GM11168 (cell line): Measurements from ENCODE around the gene SHC2.
"Not testable (repeated sequence)": the region's sequence is repeated elsewhere in the genome, so short reads cannot be mapped to it uniquely, and the experiment has no call there.

Experiments
- in situ Hi-C: fragments of 300-500 bp; cut with MboI; formaldehyde crosslinking; loops from one replicate; pipeline ENCODE4 v1.12.0; 2022; ENCODE audit warnings: low sequenced_read_pairs; ENCODE audit not compliant: unreplicated experiment

The SHC2 gene

DNA sequence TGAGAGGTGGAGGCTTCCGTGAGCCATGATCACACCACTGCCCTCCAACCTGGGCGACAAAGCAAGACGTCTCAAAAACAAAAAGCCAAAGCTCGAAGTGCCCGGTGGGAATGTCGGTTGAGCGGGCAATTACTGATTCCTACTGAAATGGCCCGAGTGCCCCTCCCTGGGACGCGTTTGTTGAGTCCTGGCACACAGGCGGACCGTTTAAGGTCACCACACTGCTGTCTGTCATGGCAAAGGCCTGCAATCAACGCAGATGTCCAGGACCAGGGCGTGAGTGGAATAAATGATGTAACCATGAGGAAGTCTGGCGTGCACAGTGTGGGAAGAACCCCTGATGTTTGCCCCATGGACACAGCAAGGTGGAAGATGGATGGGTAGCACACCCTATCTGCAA, 32.7 kb downstream of the SHC2 start:
- in situ Hi-C loops = no loop called here

DNA sequence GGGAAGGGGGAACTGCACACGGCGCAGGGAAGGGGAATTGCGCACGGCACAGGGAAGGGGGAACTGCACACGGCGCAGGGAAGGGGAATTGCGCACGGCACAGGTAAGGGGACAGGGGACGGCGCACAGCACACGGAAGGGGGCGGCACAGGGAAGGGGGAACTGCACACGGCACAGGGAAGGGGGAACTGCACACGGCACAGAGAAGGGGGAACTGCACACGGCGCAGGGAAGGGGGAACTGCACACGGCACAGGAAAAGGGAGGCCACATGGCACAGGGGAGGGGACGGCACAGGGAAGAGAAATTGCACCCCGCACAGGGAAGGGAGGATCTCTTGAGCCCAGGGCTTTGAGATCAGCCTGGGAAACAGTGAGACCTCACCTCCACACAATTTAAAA, 33.2 kb downstream of the SHC2 start:
- in situ Hi-C loops = not testable (repeated sequence)

DNA sequence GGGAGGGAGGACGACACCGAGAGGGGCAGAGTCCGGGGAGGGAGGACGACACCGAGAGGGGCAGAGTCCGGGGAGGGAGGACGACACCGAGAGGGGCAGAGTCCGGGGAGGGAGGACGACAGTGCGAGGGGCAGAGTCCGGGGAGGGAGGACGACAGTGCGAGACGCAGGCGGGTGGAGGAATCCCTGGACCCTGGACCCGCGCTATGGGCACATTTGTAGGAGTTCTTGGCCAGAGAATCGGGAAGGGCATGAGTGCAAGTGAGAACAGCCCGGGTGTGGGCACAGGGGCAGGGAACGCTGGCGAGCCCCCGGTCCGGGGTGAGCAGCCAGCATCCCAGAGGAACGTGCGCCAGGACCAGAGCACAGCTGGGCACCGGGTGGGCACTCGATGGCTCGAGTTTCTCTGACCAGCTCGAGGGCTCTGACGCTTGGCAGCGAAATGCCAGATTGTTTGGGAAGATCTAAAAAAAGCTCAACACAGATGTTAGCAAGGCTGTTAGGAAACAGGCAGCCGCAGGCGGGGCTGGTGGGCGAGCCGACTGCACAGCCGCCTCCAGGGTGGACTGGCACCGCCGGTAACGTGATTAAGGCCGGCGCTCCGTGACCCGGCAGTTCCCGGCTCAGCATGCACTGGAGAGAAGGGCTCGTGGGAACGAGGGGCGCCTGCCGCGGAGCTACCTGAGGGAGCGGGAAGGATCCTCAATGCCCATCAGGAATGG, 33.9 kb downstream of the SHC2 start:
- in situ Hi-C loops = no loop called here

DNA sequence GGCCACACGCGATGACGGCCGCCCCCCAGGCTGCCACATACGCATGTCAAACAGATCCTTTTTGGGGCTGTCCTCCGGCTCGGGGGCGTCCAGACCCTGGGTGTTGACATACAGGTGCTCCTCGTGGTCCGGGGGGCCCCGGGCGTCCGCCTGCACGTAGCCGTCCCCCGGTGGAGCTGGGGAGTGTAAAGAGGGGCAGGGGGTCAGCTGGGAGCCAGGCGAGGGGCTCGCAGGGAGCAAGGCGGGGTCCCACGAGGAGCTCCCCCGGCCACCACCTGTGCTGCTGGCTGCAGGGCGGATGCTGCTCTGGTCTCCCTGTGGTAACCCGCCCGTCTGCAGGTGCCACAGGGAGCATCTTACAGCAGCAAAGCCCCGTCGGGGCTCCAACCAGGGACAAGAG, 35.8 kb downstream of the SHC2 start:
- in situ Hi-C loops = no loop called here

DNA sequence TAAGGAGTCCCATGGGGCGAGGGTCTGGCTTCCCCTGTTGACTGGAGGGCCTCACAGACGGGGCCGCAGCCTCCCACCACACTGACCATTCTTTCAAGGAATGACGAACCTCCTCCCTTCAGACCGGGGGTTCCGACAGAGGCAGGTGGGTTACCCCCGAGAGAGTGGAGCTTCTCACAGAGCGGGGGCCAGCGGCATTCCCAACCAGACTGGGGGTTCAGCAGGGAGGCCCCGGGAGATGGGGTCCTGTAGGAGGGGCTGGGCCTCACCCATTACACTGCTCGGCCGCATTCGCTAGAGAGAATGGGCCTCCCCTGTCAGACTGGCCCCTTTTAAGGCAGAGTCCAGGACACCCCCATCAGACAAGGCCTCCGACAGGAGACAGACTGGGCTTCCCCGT, 36.3 kb downstream of the SHC2 start:
- in situ Hi-C loops = no loop called here

DNA sequence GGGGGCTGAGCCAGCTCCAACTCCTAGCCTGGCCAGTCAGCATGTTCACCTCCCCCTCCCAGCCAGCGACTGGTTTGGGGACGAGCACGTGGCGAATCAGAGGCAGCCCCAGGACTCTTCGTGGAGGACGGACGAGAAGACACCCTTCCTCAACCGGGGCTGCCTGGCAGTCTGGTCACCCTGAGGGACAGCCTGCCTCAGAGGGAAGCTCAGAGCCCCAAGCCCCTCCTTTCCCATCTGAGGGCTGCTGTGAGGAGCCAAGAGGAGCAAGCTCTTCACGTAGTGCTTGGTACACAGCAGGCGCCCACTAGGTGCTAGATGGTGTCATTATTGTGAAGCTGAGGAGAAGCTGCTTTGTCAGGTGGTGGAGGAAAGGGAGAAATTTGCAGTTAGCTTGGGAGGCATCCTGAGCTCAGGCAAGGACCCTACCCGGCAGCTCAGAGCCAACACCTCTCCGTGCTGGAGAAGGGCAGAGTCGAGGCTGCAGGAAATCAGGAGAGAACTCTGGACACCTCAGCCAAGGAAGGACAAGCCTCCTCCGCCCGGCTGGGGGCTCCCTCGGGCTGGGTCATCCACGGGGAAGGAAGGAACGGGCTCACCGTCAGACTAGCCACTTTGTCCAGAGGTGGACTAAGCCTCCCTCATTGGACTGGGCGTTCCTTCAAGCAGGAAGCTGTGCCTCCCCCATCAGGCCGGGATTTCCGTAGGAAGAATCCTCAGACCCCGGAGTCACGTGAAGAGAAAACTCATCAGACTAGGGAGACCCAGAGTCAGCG, 37.0 kb downstream of the SHC2 start:
- in situ Hi-C loops = no loop called here

DNA sequence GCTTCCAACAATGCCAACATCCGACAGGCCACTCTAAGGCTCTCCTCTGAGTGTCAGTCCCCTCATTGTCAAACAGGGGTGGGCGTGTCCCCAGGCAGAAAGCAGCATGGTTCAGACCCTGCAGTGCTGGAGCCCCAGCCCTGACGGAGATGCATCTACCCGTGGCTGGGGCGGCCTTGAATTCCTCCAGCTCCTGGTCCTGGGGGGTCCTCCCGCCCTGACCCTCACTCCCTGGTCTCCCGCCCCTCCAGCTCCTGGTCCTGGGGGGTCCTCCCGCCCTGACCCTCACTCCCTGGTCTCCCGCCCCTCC, 38.0 kb downstream of the SHC2 start:
- in situ Hi-C loops = not testable (repeated sequence)

DNA sequence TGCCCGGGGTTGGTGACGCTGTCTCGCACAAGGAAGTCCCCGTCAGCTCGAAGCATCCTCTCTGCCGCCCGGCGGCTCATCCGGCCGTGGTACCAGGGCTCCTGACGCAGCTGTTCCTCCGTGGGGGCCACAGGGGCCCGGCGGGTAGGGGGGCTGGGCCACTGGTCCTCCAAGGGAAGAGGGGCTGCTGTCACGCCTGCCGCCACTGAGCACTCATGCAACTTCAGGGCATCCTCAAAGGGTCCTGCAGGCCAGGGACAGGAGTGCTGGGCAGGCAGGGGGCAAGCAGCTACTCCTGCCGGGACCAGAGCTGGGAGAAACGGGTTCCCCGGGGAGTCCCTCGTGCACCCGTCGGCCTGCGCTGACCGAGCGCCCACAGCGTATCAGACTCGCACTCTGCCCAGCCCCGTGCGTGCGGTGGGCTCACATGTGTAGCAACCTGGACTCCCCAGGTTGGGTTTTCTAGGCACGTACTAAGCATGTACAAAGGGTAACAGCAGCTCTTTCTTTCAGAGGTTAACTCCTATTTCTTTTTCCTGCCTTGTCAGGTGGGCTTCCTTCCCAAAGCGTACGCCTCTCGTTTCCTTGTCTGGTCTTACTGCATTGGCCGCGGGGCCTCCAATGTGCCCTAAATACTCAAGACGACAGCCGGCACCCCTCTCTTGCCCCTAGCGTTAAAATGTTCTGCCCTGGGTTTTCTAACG, 38.5 kb downstream of the SHC2 start:
- in situ Hi-C loops = no loop called here

DNA sequence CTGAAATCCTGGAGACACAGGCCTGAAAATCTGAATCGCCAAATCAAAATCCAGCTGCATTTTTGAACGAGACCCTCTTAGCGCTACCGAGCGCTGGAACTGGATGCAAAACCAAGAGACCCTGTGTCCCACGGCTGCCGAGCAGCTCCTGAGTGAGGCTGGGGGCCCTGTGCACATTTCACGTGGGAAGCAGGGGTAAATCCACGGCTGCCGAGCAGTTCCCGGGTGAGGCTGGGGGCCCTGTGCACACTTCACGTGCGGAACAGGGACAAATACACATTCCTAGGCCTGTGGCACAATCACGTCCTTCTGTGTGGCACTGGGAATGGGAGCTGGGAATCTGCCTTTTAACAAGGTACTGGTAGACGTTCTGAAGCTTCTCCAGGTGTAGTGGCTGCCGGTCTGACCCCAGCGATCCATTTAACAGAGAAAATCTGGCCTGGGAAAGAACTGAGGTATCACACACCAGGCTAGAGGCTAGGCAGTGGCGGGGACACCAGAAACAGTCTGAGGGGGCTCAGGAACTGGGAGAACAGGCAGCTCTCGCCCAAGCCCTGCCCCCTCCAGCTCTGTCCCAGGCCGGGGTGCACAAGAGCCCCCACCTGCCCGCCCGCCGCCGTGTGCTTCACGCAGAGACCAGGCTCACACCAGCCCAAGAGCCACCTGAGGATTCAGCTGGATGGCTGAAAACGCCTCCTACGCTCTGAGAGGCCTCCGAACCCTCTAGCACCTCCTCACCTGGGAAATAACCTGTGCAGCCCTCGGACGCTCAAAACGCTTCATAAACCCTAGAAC, 40.9 kb downstream of the SHC2 start:
- in situ Hi-C loops = no loop called here

DNA sequence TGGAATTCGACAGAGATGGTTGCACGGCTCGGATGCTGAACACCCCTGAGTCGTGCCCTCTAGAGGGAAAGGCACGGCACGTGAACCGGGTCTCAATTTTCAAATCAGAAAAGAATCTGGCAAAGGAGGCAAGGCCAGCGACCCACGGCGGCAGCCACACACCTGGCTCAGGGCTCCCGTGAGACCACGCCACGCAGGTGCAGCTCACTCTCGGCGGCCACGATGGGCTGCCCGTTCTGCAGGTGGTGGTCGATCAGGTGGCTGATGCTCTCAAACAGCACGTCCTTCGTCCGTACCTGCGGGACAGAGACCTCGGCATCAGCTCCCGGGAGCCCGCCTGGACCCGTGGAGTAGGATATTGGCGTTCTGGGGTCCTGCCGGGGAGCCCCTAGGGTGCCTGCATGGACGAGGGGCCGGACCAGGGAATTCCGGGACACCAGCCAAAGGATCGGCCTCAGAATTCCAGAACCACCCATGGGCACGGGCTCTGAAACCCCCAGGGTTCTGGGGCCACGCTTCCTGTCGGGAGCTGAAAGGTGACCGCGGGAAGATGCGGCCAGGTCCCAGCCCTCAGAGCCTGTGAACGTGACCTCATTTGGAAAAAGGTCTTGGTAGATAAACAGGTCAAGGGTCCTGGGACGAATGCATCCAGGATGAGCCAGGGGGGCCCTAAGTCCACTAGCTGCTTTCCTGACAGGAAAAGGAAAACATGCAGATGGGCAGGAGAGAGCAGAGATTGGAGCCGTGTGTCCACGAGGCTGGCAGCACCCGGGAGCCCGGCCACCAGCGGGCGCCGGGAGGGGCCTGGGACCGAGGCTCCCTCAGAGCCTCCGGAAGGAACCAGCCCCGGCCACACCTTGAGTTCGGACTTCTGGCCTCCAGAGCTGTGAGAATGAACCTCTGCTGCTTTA, 41.8 kb downstream of the SHC2 start:
- in situ Hi-C loops = no loop called here

DNA sequence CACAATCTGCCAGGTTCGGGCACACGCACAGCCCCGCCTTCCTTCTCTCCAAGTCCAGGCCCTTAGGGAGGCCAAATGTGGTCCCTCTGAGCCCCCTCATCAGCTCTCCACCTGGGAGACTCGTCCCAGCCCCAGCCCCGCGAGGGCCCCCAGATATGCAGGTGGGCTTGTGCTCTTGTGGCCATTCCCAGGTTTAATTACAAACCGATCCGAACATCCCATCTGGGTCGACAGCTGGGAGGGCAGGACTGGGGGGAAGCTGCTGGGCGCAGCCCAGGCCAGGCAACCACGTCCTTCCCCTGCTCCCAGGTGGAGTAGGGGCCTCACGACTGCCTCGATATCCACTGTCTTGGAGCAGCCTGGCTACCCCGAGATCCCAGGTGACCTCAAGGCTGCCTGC, 44.4 kb downstream of the SHC2 start:
- in situ Hi-C loops = no loop called here

DNA sequence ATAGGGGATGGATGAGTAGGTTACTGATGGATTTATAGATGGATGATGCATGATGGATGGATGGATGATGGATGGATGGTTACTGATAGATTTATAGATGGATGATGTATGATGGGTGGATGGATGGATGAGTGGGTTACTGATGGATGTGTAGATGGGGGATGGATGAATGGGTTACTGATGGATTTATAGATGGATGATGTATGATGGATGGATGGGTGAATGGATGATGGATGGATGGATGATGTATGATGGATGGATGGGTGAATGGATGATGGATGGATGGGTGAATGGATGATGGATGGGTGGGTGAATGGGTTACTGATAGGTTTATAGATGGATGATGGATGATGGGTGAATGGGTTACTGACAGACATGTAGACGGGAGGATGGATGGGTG, 45.5 kb downstream of the SHC2 start:
- in situ Hi-C loops = no loop called here

DNA sequence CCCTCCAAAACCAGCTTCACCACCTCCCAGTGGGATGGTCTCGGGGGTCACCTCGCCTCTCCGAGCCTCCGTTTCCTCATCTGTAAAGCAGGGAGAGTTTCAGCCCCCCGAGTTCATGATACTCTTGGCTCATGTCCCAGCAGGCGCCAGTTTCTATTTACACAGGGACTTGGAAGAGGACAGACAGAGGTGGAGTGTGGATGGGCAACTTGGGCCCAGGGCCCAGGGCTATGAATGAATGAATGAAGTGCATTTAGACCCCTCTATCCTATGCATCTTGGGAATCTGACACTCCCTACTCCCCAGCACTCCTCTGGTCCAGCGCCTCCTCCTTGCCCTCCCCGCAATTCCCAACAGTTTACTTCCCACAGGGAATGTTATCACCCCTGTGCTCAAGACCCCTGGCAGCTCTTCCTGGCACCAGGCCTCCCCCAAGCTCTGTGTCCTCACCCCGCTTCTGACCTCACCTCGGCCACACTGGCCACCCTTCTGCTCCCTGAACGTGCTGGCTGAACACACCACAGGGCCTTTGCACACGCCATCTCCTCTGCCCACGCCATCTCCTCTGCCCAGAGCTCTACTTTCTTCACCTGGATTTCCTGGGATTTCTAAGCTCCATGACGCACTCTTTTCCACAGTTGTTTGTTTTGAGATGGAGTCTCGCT, 46.9 kb downstream of the SHC2 start:
- in situ Hi-C loops = no loop called here

DNA sequence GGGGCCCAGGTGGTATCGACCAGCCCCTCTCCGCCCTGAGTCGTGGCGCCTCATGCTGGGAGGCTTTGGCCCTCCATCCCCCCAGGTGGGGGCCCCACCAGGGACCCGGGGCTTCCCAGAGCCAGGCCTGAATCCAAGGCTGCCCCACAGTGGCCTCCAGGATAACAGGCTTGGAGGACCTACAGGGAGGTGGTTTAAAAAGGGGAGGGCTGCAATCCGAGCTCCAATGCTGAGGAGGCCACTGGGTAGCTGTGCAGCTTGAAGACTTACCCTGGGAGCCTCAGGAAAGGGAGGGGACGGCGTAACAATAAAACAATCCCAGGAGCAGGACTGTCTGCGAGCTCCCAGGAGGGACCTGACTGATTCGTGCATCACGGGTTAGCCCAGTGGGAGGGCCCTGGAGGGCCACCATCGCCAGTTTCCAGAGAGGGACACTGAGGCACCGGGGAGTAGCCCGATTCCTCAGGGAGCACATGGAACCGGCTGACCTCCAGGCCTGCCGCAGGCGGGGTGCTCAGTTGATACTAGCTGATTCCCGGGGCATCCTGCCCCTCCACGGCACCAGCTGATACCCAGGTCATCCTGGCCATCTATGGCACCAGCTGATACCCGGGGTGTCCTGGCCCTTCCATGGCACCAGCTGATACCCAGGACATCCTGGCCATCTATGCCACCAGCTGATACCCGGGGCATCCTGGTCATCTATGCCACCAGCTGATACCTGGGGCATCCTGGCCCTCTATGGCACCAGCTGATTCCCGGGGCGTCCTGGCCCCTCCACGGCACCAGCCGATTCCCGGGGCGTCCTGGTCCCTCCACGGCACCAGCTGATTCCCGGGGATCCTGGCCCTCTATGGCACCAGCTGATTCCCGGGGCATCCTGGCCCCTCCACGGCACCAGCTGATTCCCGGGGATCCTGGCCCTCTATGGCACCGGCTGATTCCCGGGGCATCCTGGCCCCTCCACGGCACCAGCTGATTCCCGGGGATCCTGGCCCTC, 48.2 kb downstream of the SHC2 start:
- in situ Hi-C loops = no loop called here

DNA sequence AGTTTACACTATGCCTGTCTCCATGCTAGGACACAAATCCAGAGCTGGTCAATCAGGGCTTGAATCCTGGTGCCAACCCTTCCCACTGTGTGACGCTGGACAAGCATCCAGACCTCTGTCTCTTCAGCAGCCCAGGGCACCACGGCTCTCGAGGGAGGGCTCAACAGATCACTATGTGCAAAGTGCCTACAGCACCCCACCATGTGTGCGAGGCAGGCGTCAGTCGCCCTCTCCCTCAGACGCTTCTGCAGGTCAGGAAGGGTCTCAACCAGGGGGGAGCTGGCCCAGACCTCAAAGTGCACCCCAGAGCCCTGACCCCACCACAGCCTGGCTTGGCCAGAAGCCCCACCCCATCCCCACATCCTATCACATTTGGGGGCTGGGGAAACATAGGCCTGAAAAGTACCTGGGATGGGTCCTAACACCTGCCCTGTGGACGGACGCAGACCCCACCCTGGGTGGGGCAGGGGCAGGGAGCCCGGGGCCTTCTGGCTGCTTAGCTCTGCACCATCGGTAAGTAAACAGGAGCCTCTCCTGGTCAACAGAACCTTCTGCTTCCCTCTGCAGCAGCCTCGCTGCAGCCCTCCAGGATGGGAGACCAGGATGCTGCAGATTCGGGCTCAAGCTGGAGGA, 49.0 kb downstream of the SHC2 start:
- in situ Hi-C loops = no loop called here

DNA sequence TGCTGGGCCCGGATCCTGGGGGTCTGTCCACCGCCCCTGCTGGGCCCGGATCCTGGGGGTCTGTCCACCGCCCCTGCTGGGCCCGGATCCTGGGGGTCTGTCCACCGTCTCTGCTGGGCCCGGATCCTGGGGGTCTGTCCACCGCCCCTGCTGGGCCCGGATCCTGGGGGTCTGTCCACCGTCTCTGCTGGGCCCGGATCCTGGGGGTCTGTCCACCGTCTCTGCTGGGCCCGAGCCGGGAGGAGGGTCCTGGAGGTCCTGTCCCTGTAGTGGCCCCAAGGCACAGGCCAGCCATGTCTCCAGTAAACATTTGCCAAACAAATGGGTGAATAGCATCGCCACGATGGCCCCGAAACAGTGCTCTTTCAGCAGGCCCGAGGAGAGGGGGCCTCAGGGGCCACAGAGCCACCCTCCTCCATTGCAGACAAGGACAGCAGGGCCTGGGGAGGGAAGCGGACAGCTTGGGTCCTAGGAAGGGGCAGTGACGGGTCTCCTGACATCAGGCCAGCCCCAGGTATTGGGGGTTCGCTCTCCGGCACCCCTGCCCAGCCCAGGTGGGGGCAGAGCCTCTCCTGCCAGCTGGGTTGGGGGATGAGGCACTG, 49.6 kb downstream of the SHC2 start:
- in situ Hi-C loops = not testable (repeated sequence)

DNA sequence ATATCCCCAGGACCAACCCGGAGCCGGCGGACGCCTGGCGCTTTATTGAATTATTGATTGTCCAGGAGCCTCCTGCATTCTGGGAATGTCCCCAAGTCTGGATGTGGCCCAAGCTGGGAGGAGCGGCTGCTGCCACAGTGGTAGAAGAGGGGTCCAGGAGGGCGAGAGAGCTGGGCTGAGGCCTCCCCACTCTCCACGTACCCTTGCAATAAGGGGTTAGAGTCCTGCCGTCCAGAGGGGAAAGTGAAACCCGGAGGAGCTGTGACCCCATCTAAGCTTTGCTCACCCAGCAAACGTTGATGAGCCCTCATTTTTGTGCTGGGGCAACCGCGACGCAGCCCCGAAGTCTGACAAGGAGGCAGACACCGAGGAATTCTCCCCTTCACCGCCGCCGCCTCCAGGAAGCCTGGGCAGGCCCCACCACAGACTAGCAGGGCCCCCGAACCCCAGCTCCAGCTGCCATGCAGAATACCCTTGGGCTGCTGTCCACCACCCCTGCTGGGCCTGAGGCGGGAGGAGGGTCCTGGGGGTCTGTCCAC, 50.5 kb downstream of the SHC2 start:
- in situ Hi-C loops = no loop called here
